ENCODE measurements around the gene TMTC3.

TMTC3 gene

GRCh38 chr12:88248606-88249005 lies 106.5 kb downstream of the TMTC3 start:
- no peaks in the 10 kb centered on the region for H3K27me3 ChIP-seq (ENCODE audit: low read length)
- H2AFZ ChIP-seq (ENCODE audit: low read depth, low read length, severe bottlenecking): no peak overlapping the region
- H3K4me3 ChIP-seq (ENCODE audit: insufficient read depth, low read length, poor library complexity, severe bottlenecking): no peak overlapping the region
- no peaks in the 10 kb centered on the region for H3K9me2 ChIP-seq (replicated peaks; ENCODE audit: insufficient read depth, low read length)
- H3F3A ChIP-seq (ENCODE audit: insufficient read depth): no peaks in the 10 kb centered on the region
- H3K9me3 ChIP-seq (ENCODE audit: insufficient read depth, low read length): no peaks in the 10 kb centered on the region
- H3K27ac ChIP-seq (ENCODE audit: low read depth, low read length): no peak overlapping the region
- H3K9ac ChIP-seq (ENCODE audit: low read length): no peak overlapping the region
- H3K79me2 ChIP-seq (ENCODE audit: insufficient read depth, low read length): no peaks in the 10 kb centered on the region
- TF ChIP-seq EZH2phosphoT487 (conservative IDR thresholded peaks at IDR 0.05; ENCODE audit: low read length): no peak
- TF ChIP-seq, protein P1, sequence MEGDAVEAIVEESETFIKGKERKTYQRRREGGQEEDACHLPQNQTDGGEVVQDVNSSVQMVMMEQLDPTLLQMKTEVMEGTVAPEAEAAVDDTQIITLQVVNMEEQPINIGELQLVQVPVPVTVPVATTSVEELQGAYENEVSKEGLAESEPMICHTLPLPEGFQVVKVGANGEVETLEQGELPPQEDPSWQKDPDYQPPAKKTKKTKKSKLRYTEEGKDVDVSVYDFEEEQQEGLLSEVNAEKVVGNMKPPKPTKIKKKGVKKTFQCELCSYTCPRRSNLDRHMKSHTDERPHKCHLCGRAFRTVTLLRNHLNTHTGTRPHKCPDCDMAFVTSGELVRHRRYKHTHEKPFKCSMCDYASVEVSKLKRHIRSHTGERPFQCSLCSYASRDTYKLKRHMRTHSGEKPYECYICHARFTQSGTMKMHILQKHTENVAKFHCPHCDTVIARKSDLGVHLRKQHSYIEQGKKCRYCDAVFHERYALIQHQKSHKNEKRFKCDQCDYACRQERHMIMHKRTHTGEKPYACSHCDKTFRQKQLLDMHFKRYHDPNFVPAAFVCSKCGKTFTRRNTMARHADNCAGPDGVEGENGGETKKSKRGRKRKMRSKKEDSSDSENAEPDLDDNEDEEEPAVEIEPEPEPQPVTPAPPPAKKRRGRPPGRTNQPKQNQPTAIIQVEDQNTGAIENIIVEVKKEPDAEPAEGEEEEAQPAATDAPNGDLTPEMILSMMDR (IDR thresholded peaks at IDR 0.05; ENCODE audit: insufficient read depth, low read length, poor library complexity, severe bottlenecking): no peak
- H3K4me2 ChIP-seq (ENCODE audit: low read depth, low read length, poor library complexity, severe bottlenecking): no peak overlapping the region
- no peaks in the 10 kb centered on the region for H3K36me3 ChIP-seq (ENCODE audit: low read length)
- no peaks in the 10 kb centered on the region for H4K20me1 ChIP-seq (ENCODE audit: low read depth, low read length)

All from SU-DHL-6 (cell line).